K562 (cell line): ENCODE measurements around the gene CLIP1. TPM values are rescaled to one million over a fixed set of nuclear protein-coding genes. Genes with fewer than 3 reads are reported as not detected.
"Not testable (repeated sequence)": the region's sequence is repeated elsewhere in the genome, so short reads cannot be mapped to it uniquely, and the experiment has no call there.

ENCODE experiments used
- ATAC-seq: fragments of 200-7000 bp; cut with Tn5 transposase; 3 replicates; pipeline ENCODE4 v1.9.1; 2020; ENCODE audit warnings: moderate library complexity
- BruUV-seq: library from RNA; stranded (reverse); fragments of 400-500 nt; replicated peaks from 2 replicates; lab custom pipeline; 2021; lab: Mats Ljungman, UMichigan
- CTCF ChIA-PET: fragments of 300-600 bp; formaldehyde crosslinking; extraction: SDS; loops from one replicate; lab custom pipeline; 2021; ENCODE audit warnings: low intra/inter-chr PET ratio; lab: Yijun Ruan, JAX
- POLR2A ChIA-PET: fragments of 300-600, 350-650 bp; sonication (Branson Sonifier 250); formaldehyde crosslinking; extraction: SDS; loops from one replicate; lab custom pipeline; 2021; ENCODE audit warnings: antibody characterized with exemption, inconsistent platforms; lab: Yijun Ruan, JAX
- DNase-seq, 4 experiments: peaks; one replicate each; pipeline versions ENCODE4 v3.0.0 to v3.0.0-alpha.2; 2011 to 2018; ENCODE audit warnings: low spot score in 3 of 4, mixed read lengths in 3 of 4; ENCODE audit errors: extremely low read depth in 1 of 4
- FAIRE-seq: peaks from 2 replicates; lab custom pipeline; 2011; peaks lifted over from hg19 to GRCh38; lab: Jason Lieb, UNC
- H2AFZ ChIP-seq: 2 replicates; pipeline ENCODE4 v1.6.0; 2011; ENCODE audit warnings: low read depth, low read length, control low read depth, inconsistent platforms
- H3K27ac ChIP-seq: fragments of 200-600 bp; 3 replicates; pipeline ENCODE4 v1.8.0; 2011; ENCODE audit warnings: low read depth, mild to moderate bottlenecking, control low read depth, inconsistent platforms, low read length, moderate library complexity, mixed read lengths; ENCODE audit errors: extremely low read depth
- H3K27me3 ChIP-seq, 2 experiments: fragments of 300-600 bp in 1 of 2; 2 replicates in 1 of 2; 3 replicates in 1 of 2; pipeline versions ENCODE4 v1.6.0 to v1.8.0; 2011; ENCODE audit warnings: inconsistent platforms in 2 of 2, low read length in 2 of 2, mild to moderate bottlenecking in 1 of 2, mixed read lengths in 1 of 2, moderate library complexity in 1 of 2; ENCODE audit not compliant: control insufficient read depth in 2 of 2, insufficient read depth in 2 of 2
- H3K36me3 ChIP-seq: fragments of 300-600 bp; 3 replicates; pipeline ENCODE4 v1.8.0; 2011; ENCODE audit warnings: mild to moderate bottlenecking, low read length, inconsistent platforms; ENCODE audit not compliant: control insufficient read depth, insufficient read depth
- H3K4me1 ChIP-seq, 2 experiments: fragments of 200-600 bp in 1 of 2; replicated peaks in 1 of 2; 2 replicates in 1 of 2; 3 replicates in 1 of 2; pipeline versions ENCODE4 v1.5.1 to v1.8.0; 2011; ENCODE audit warnings: inconsistent platforms in 2 of 2, low read length in 2 of 2, mild to moderate bottlenecking in 1 of 2, mixed read lengths in 1 of 2, moderate library complexity in 1 of 2; ENCODE audit not compliant: control insufficient read depth in 2 of 2, insufficient read depth in 2 of 2
- H3K4me2 ChIP-seq: 2 replicates; pipeline ENCODE4 v1.6.1; 2011; ENCODE audit warnings: low read length, control low read depth, inconsistent platforms, mixed read lengths; ENCODE audit not compliant: insufficient read depth
- H3K4me3 ChIP-seq: fragments of 200-600 bp; sonication (generic), shearing (Covaris generic); 2 replicates; pipeline ENCODE4 v1.5.1; 2016; ENCODE audit warnings: control low read depth, inconsistent platforms
- H3K79me2 ChIP-seq: fragments of 200-600 bp; 3 replicates; pipeline ENCODE4 v1.8.0; 2011; ENCODE audit warnings: low read length, inconsistent platforms; ENCODE audit not compliant: control insufficient read depth, insufficient read depth
- H3K9ac ChIP-seq, 2 experiments: 2 replicates each; pipeline versions ENCODE4 v1.6.0 to v1.6.1; 2011; ENCODE audit warnings: low read depth in 2 of 2, low read length in 2 of 2, control low read depth in 1 of 2, inconsistent platforms in 1 of 2, mild to moderate bottlenecking in 1 of 2, mixed read lengths in 1 of 2; ENCODE audit not compliant: insufficient read depth in 1 of 2
- H3K9me1 ChIP-seq: one replicate; pipeline ENCODE4 v1.6.0; 2011; ENCODE audit warnings: inconsistent platforms, mild to moderate bottlenecking, low read length, moderate library complexity; ENCODE audit not compliant: control insufficient read depth, insufficient read depth
- H3K9me3 ChIP-seq: replicated peaks from 2 replicates; pipeline ENCODE4 v1.5.1; 2011; ENCODE audit warnings: low read depth, low read length, inconsistent platforms; ENCODE audit not compliant: control insufficient read depth, insufficient read depth
- H4K20me1 ChIP-seq: replicated peaks from 2 replicates; pipeline ENCODE4 v1.6.1; 2011; ENCODE audit warnings: low read length, inconsistent platforms, mixed read lengths; ENCODE audit not compliant: control insufficient read depth, insufficient read depth
- ILK ChIP-seq: fragments of 450-650 bp; IDR thresholded peaks from 2 replicates; pipeline ENCODE4 v1.6.1; 2016; ENCODE audit warnings: missing genetic modification characterization, low read depth, mild to moderate bottlenecking, missing compliant biosample characterization, moderate library complexity, borderline replicate concordance
- NR2C1 ChIP-seq, 2 experiments: fragments of 450-650 bp; IDR thresholded peaks; 2 replicates each; pipeline ENCODE4 v1.6.1; 2017; ENCODE audit warnings: mild to moderate bottlenecking in 2 of 2, antibody characterized with exemption in 1 of 2, inconsistent platforms in 1 of 2, missing compliant biosample characterization in 1 of 2, missing genetic modification characterization in 1 of 2
- ZNF12 ChIP-seq: sonication (generic); formaldehyde crosslinking; IDR thresholded peaks from 2 replicates; pipeline ENCODE4 v1.4.0; 2020; ENCODE audit warnings: mild to moderate bottlenecking, missing genetic modification reagents
- ZNF407 ChIP-seq: fragments of 450-650 bp; IDR thresholded peaks from 2 replicates; pipeline ENCODE4 v1.6.1; 2016; ENCODE audit warnings: low read depth
- WGBS: fragments of 100-300 bp; shearing (Covaris generic); methylation state at CpG from one replicate; pipeline ENCODE4 v1.1.6; 2016; ENCODE audit warnings: low coverage, mixed read lengths; ENCODE audit not compliant: insufficient coverage; ENCODE audit errors: missing lambda C conversion rate; 5-methylcytosine and 5-hydroxymethylcytosine counted together
- in situ Hi-C: fragments of 300-500 bp; cut with MboI; formaldehyde crosslinking; loops from 4 replicates; pipeline ENCODE4 v1.15.0; 2018; ENCODE audit warnings: inconsistent platforms, mixed read lengths
- intact Hi-C: fragments of 100-400 bp; cut with micrococcal nuclease; formaldehyde crosslinking; loops from 2 replicates; pipeline ENCODE4 v1.14.2; 2022
- polyA plus RNA-seq, 8 experiments: library from polyadenylated mRNA; depleted of rRNA in 4 of 8; stranded (reverse) in 5 of 8; unstranded in 3 of 8; fragments of >200 nt; fragmentation: Nextera tagmentation in 2 of 8; fragmentation: Illumina TruSeq in 1 of 8; extraction: Ambion mirVana in 2 of 8; extraction: Trizol in 1 of 8; gene quantifications; 2 replicates each; pipeline versions ENCODE4 v1.2.1 to v1.2.3, GENCODE V29; 2011 to 2014; ENCODE audit warnings: inconsistent platforms in 1 of 8, missing spikeins in 1 of 8
- total RNA-seq, 7 experiments: library from RNA; depleted of rRNA in 6 of 7; stranded (reverse); fragments of >200 nt in 6 of 7; fragmentation: Illumina TruSeq in 2 of 7; extraction: Trizol in 2 of 7; gene quantifications; 2 replicates each; pipeline versions ENCODE4 v1.2.1 to v1.2.3, GENCODE V29; 2011 to 2021; ENCODE audit warnings: low replicate concordance in 1 of 7
- TF ChIP-seq, protein P1 (sequence below): sonication (generic); formaldehyde crosslinking; IDR thresholded peaks from 2 replicates; pipeline ENCODE4 v1.8.0; 2022; ENCODE audit warnings: mild to moderate bottlenecking, low read depth, missing genetic modification reagents

Gene CLIP1
- total and polyA plus RNA-seq, 9 of the 15 experiments (the other 6 are each of a cell fraction or from before 2014, with no cell fraction given) = 5.8 to 33.9 (median 27.6) TPM

DNA sequence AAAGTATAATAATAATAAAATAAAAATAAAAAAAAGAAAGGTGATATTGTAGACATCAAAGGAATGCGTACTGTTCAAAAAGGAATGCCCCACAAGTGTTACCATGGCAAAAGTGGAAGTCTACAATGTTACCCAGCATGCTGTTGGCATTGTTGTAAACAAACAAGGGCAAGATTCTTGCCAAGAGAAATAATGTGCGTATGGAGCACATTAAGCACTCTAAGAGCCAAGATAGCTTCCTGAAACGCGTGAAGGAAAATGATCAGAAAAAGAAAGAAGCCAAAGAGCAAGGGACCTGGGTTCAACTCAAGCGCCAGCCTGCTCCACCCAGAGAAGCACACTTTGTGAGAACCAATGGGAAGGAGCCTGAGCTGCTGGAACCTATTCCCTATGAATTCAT, 57.2 kb downstream of the CLIP1 start:
- H4K20me1 ChIP-seq, FAIRE-seq, POLR2A ChIA-PET, CTCF ChIA-PET, BruUV-seq, DNase-seq, H3K4me3 ChIP-seq, H3K4me2 ChIP-seq, intact Hi-C loops, H3K9me1 ChIP-seq, H3K27ac ChIP-seq, H3K27me3 ChIP-seq, H3K9ac ChIP-seq, in situ Hi-C loops, H2AFZ ChIP-seq, H3K9me3 ChIP-seq, ATAC-seq: not testable (repeated sequence)
- 93% methylated on average over 5 of the region's 5 CpGs for whole genome bisulfite sequencing
- Histone ChIP-seq H3K36me3 (peaks cover 25% of the 10 kb centered on the region; the same call in 2 of the 3 replicates), H3K79me2 (peaks cover 21% of the 10 kb centered on the region), H3K4me1 (peaks cover 0 to 17% of the 10 kb centered on the region in 2 experiments; a peak in 2 of 5 replicates)

DNA sequence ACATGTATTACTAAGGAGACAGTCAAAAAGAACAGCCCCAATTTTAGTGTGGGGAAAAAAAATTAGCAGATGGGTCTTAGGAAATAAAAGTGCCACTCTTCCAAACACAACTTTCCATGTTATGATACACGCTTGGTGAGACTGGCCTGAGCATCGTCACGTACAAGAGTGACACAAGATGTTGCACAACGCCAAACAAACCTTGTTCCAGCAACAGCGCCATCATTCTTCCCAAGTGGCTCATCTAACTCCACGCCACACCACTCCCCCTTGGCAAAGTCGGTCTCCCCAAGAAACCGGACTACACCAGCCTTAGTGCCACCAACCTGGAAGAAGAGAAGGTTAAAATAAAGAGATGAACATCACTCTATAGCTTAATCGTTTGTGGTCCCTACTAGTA, 58.7 kb downstream of the CLIP1 start:
- Histone ChIP-seq H3K27me3 (no peaks in the 10 kb centered on the region), H4K20me1 (no peaks in the 10 kb centered on the region), H3K4me1 (peaks cover 0 to 17% of the 10 kb centered on the region in 2 experiments; a peak in 2 of 5 replicates), H3K9ac (no peak overlapping the region), H3K9me1 (no peaks in the 10 kb centered on the region), H3K4me2 (no peak overlapping the region), H3K4me3 (no peak overlapping the region), H3K27ac (no peak overlapping the region), H2AFZ (no peak overlapping the region), H3K79me2 (peaks cover 21% of the 10 kb centered on the region), H3K36me3 (peaks cover 35% of the 10 kb centered on the region; the same call in 2 of the 3 replicates), H3K9me3 (no peaks in the 10 kb centered on the region)
- 91% methylated on average over 8 of the region's 9 CpGs for WGBS
- no TSS peak for BruUV-seq
- ATAC-seq (no peak), FAIRE-seq (no peak), DNase-seq (no peak)
- intact Hi-C loops (no loop called here), in situ Hi-C loops (no loop called here)
- ChIA-PET POLR2A (no interaction called here), CTCF (no interaction called here)
- no peak for TF ChIP-seq ZNF12 (CRISPR knock-in tag)
- no peak for TF ChIP-seq ILK
- no peak for TF ChIP-seq NR2C1 (IDR thresholded peaks at IDR 0.05)
- TF ChIP-seq NR2C1 (tag; IDR thresholded peaks at IDR 0.05) = no peak
- TF ChIP-seq ZNF407 = no peak
- TF ChIP-seq, protein P1, sequence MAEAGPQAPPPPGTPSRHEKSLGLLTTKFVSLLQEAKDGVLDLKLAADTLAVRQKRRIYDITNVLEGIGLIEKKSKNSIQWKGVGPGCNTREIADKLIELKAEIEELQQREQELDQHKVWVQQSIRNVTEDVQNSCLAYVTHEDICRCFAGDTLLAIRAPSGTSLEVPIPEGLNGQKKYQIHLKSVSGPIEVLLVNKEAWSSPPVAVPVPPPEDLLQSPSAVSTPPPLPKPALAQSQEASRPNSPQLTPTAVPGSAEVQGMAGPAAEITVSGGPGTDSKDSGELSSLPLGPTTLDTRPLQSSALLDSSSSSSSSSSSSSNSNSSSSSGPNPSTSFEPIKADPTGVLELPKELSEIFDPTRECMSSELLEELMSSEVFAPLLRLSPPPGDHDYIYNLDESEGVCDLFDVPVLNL = no peak
